ENCODE results near the gene DPP6. TPM values are rescaled to one million over a fixed set of nuclear protein-coding genes. Genes with fewer than 3 reads are reported as not detected.
A peak's percentile ranks its signal among the peaks of the same experiment; 100 is the strongest.

Gene DPP6
- total RNA-seq, 4 donors from 2014 or later: 0.38 TPM; not detected in 2

DNA sequence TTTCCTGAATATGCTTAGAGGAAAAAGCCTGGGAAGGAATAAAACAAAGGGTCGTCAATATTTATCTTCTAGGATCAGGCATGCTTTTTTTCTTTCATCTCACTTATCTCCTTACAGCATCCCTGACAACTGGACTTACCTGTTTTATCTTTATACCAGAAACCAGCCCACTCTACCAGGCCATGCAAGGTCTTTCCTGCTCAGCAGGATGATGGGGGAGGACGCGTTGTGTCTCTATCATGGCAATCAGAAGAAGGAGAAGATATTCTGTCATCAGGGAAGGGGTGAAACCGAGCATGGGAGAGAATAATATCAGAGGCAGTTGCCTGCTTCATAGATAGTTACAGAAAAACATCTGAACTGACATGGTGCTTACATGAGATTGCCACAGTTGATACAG lies 445.6 kb downstream of the DPP6 start:
- WGBS, 2 donors: 49 to 75% methylated on average over 4 of the region's 4 CpGs
- intact Hi-C loops (cut with DNase I): no loop called here
- Histone ChIP-seq H3K4me1 (no peaks in the 10 kb centered on the region), H3K36me3 (no peaks in the 10 kb centered on the region), H3K27ac (no peak overlapping the region), H3K27me3 (no peaks in the 10 kb centered on the region), H3K4me3 (no peak overlapping the region), H3K9me3 (no peaks in the 10 kb centered on the region)
- no peak for TF ChIP-seq POLR2A (IDR thresholded peaks at IDR 0.05)
- TF ChIP-seq, protein P1, sequence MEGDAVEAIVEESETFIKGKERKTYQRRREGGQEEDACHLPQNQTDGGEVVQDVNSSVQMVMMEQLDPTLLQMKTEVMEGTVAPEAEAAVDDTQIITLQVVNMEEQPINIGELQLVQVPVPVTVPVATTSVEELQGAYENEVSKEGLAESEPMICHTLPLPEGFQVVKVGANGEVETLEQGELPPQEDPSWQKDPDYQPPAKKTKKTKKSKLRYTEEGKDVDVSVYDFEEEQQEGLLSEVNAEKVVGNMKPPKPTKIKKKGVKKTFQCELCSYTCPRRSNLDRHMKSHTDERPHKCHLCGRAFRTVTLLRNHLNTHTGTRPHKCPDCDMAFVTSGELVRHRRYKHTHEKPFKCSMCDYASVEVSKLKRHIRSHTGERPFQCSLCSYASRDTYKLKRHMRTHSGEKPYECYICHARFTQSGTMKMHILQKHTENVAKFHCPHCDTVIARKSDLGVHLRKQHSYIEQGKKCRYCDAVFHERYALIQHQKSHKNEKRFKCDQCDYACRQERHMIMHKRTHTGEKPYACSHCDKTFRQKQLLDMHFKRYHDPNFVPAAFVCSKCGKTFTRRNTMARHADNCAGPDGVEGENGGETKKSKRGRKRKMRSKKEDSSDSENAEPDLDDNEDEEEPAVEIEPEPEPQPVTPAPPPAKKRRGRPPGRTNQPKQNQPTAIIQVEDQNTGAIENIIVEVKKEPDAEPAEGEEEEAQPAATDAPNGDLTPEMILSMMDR (IDR thresholded peaks at IDR 0.05): no peak
- DNase-seq: no peak

DNA sequence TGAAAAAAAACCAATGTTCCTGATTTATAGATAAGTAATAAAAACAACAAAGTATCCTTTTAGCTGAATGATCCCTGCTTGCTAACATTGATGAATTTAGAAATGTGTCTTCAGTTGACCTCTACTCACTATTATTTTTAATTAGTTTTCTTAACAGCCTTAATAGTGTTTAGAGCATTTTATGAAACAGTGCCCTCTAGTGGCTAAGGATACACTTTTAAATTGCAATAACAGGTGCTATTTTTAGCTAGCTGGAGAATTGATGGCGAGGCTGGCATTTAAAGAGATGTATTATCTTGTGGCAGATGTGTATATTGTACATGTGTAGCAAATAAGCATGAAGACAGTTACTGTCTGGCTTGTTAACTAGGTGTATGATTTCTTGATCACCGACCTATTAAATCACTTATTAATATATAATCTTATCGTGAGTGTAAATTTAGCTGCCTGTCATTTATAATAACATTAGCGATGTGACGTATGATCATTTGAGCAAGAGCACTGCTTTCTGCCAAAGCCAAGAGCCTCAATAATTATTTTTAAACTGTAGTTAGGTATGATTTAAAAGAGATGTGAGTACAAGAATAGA lies 451.9 kb downstream of the DPP6 start:
- H3K27me3 ChIP-seq: no peaks in the 10 kb centered on the region
- no peak for TF ChIP-seq POLR2A (IDR thresholded peaks at IDR 0.05)
- TF ChIP-seq, protein P1 (IDR thresholded peaks at IDR 0.05): peak in 5 of 6 experiments; percentile 17 to 49 (median 37)
- no peaks in the 10 kb centered on the region for H3K4me1 ChIP-seq
- intact Hi-C loops (cut with DNase I): no loop called here
- no peaks in the 10 kb centered on the region for H3K36me3 ChIP-seq
- no peaks in the 10 kb centered on the region for H3K9me3 ChIP-seq
- H3K27ac ChIP-seq: no peak overlapping the region
- 53 to 57% methylated on average over 5 of the region's 5 CpGs for WGBS, 2 donors
- no peak for DNase-seq
- H3K4me3 ChIP-seq: no peak overlapping the region

DNA sequence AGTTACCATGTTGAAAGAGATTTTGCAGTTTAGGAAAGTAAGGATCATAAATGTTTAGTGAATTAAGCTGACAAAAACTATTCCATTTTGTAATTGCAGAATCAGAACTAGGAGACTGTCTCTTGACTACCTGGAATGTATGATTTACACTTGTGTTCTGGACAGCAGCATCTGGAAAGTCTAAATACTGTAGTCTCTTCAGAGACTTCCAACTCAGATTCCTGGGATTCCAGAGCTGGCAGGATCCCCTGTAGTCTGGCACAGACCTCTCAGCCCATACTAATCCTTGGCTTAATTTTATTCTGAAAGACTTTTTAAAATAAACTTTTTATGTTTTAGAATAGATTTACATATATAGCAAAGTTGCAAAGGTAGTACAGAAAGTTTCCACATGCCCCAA lies 452.7 kb downstream of the DPP6 start:
- intact Hi-C loops (cut with DNase I): no loop called here
- no peak overlapping the region for H3K27ac ChIP-seq
- no peak for TF ChIP-seq POLR2A (IDR thresholded peaks at IDR 0.05)
- TF ChIP-seq, protein P1 (IDR thresholded peaks at IDR 0.05): no peak

DNA sequence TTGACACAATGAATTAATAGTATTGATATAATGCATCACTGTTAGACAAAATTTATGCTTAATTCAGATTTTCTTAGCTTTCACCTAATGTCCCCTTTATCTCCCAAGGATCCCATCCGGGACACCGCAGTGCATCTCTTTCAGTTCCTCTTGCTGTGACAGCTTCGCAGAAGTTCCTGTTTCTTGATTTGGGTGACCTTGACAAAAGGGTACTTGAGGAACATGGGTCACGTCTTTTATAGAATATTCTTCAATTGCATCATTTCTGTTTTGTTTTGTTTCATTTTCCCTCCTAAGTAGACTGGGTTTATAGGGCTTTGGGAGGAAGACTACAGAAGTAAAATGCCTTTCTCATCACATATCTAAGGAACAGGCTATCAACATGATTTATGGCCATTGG lies 453.2 kb downstream of the DPP6 start:
- H3K9me3 ChIP-seq: no peaks in the 10 kb centered on the region
- no peak overlapping the region for H3K27ac ChIP-seq
- 53 to 59% methylated on average over 4 of the region's 4 CpGs for WGBS, 2 donors
- DNase-seq: no peak
- no peaks in the 10 kb centered on the region for H3K36me3 ChIP-seq
- no peaks in the 10 kb centered on the region for H3K4me1 ChIP-seq
- H3K4me3 ChIP-seq: no peak overlapping the region
- TF ChIP-seq, protein P1 (IDR thresholded peaks at IDR 0.05): no peak
- TF ChIP-seq POLR2A (IDR thresholded peaks at IDR 0.05): no peak
- intact Hi-C loops (cut with DNase I): no loop called here
- H3K27me3 ChIP-seq: no peaks in the 10 kb centered on the region

More for the DNA sequence above, 452.7 kb downstream of the DPP6 start:
- H3K9me3 ChIP-seq: no peaks in the 10 kb centered on the region
- H3K27me3 ChIP-seq: no peaks in the 10 kb centered on the region
- no peak for DNase-seq
- H3K4me3 ChIP-seq: no peak overlapping the region
- no peaks in the 10 kb centered on the region for H3K36me3 ChIP-seq
- no peaks in the 10 kb centered on the region for H3K4me1 ChIP-seq

DNA sequence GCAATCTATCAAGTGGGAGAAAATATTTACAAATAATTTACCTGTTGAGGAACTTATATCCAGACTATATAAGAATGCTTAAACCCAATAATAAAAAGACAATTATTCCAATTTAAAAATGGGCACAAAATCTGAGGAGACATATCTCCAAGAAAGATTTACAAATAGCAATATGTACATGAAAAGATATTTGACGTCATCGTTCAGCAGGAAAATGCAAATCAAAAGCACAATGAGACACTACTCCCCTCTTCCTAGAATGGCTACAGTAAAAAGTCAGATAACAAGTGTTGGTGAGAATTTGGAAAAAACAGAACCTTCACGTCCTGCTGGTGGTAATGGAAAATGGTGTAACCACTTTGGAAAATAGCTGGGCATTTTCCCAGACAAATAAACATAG lies 457.0 kb downstream of the DPP6 start:
- Histone ChIP-seq H3K27me3 (no peaks in the 10 kb centered on the region), H3K9me3 (no peaks in the 10 kb centered on the region), H3K27ac (no peak overlapping the region), H3K4me1 (no peaks in the 10 kb centered on the region), H3K36me3 (no peaks in the 10 kb centered on the region), H3K4me3 (no peak overlapping the region)
- intact Hi-C loops (cut with DNase I): no loop called here
- no peak for TF ChIP-seq POLR2A (IDR thresholded peaks at IDR 0.05)
- TF ChIP-seq, protein P1 (IDR thresholded peaks at IDR 0.05): no peak
- no peak for DNase-seq
- WGBS, 2 donors: 66 to 80% methylated on average over 3 of the region's 3 CpGs
